Dermis microvascular lymphatic vessel endothelial cell (primary cell): ENCODE results near the gene LGR6. TPM values are rescaled to one million over a fixed set of nuclear protein-coding genes. Genes with fewer than 3 reads are reported as not detected.
"Not testable (repeated sequence)": the region's sequence is repeated elsewhere in the genome, so short reads cannot be mapped to it uniquely, and the experiment has no call there.

Source experiments
- DNase-seq, 2 donors: peaks; one replicate each; pipeline versions ENCODE4 v3.0.0 to v3.0.0-alpha.2; 2010; ENCODE audit warnings: low read depth in 2 of 2
- total RNA-seq: library from RNA; depleted of rRNA; stranded (reverse); fragments of >200 nt; gene quantifications from 2 replicates; pipeline ENCODE4 v1.2.1, GENCODE V29; 2014

Gene LGR6
- total RNA-seq, 1 donor from 2014 or later = not detected

DNA sequence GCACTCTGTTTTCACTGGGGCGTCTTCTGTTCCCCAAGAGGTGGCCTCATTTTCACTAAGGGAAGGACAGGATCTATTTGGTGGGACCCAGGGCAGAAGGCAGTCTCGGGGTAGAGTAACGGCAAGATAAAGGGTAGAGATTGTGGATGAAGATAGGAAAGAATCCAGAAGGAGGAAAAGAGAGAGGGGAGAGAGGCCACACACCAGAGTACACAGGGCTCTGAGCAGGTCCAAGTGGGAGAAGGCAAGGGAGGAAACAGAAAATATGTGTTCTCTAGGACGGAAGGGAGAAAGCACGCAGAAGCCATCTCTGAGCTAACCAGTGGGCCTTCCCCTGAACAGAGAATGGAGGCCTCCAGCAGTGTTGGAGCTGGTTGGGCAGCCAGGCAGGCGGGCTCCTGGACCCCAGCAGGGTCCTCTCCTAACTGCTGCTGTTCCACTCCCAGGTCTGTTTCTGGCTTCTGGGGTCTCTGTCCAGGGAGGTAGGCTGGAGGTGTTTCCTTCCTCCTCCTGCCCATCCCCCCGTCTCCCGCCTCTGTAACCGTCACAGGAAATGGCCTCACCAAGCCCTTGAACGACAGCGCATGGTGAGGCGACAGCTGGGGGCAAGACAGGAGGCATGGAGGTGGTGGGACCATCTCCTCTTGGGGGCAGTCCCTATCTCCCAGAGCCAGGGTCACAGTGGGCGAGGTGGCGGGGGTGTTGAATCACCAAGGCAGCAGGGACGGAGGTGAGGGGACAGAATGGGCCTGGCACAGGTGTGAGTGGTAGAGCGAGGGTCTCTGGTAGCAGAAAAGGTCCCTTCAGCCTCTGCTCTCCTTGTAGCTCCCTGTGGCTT is 33.8 kb upstream of the LGR6 start:
- DNase-seq = no peak

DNA sequence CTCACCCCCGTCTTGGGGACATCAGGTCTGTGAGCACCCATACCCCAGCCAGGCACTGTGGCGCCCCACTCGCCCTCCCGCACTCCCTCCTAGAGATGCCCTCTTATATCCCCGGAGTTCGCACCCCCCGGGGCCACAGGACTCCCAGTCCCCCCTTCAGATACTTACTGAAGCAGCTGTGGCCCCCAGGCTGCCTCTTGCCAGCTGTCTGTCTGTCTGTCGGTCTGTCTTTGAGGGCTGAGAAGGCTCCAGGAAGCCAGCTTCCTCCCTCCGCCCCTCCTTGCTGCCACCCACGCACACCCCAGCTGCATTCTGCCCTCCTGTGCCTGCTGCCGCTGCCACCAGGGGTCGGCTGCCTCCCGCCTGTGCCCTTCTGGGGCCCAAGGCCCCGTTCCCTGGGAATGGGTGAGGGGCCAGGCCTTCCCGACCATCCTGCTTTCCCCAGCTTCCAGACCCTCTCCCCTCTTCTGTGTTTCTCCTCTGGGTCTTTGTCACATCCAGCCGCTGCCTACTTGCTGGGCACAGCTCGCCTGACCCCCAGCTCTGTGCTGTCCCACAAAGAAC is 33.1 kb upstream of the LGR6 start, which contains the start of gene PTPN7:
TSS of gene PTPN7 (minus strand) at position 226 of the 564 bp plus-strand sequence. CDS start 1,200 bp downstream, outside the sequence.
- DNase-seq = no peak

DNA sequence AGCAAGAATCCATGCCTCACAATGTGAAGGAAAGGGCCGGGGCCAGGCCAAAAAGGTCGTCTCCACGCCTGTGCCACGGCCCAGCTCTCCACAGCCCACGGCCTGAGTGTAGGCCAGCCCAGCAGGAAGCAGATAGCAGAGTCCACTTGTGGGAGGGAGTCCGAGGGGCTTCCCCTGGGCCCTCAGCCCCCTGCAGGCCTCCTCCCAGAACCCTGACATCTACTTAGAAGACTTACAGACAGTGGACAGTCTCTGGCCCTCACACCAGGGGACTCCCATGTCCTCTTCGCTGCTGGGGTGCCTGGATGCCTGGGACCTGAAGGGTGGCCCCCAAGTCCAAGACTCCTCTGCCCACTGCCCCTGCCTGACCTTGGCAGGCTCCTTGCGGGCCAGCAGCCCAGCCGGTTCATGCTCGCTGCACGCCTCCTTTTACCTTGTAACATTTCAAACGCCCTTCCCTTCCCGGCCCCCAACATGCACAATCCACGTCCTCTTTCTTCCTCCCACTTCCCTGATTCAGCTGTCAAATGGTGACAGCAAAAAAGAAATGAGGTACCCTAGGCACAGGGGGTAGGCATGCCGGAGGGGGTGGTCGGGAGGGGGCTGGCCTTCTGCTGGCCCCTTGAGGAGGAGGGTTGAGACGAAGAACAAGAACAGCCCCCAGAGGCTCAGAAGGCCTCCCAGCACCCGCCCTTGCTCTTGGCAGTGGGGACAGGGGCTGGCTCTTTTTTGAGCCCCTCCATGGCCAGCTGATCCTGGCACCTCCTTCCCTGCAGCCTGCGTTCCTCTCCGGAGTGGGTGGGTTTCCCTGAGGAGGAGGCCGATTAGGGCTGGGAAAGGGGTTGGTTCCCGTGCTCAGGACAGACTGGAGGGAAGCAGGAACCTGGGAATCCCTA is 32.2 kb upstream of the LGR6 start:
- DNase-seq = no peak

DNA sequence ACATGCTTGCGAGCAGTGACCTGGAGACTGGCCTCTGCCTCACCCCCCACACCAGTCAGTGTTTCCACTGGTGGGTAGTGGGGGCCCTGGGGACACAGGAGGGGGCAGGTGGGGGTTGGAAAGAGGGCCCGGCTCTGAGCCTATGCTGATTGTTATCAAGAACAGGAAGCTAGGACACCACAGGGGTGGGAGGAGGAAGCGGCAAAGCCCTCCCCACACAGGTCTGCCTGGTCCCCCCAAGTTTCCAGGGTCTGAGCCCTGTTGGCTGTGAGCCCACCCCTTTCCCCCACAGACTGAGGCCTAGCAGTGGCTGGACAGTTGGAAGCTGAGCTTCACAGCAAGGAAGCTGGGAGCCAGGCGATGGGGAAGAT is 31.6 kb upstream of the LGR6 start:
- no peak for DNase-seq

DNA sequence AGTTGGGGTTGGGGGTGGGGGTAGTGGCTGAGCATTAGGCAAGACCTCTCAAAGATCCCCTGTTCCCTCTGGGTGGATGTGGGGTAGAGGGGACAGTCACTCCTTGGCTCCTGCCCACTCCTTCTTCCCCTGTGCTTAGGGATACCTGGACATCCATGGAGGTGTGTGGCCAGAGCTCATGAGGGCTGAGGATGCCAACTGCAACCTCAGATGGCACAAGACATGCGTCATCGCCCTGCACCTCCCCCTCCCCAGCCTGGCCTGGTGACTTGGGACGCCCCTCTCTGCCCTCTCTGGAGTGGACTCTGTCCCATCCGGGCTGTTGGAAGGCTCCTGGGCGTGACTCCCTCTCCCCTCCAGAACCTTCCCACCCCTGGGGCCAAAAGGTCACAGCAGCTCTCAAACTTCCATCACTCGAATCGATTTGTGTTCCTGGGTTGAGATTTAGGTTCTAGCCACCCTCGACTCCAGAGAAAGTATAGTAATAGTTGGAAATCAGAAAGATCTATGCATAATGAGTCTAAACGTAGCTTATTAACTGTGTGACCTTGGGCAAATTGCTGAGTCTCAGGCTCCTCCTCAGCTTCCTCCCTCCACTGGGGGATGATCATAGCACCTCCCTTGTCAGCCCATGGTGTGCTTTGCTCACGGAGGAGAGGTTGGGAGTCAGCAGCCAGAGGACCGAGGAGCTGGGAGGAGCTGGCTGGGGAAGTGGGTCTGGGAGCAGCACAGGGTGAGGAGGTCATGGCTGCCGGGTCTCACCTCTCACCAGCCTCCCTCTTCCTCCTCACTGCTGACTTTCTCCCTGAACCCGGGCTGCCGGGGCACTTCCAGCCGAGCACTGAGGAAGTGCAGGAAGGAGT is 30.9 kb upstream of the LGR6 start:
- no peak for DNase-seq

DNA sequence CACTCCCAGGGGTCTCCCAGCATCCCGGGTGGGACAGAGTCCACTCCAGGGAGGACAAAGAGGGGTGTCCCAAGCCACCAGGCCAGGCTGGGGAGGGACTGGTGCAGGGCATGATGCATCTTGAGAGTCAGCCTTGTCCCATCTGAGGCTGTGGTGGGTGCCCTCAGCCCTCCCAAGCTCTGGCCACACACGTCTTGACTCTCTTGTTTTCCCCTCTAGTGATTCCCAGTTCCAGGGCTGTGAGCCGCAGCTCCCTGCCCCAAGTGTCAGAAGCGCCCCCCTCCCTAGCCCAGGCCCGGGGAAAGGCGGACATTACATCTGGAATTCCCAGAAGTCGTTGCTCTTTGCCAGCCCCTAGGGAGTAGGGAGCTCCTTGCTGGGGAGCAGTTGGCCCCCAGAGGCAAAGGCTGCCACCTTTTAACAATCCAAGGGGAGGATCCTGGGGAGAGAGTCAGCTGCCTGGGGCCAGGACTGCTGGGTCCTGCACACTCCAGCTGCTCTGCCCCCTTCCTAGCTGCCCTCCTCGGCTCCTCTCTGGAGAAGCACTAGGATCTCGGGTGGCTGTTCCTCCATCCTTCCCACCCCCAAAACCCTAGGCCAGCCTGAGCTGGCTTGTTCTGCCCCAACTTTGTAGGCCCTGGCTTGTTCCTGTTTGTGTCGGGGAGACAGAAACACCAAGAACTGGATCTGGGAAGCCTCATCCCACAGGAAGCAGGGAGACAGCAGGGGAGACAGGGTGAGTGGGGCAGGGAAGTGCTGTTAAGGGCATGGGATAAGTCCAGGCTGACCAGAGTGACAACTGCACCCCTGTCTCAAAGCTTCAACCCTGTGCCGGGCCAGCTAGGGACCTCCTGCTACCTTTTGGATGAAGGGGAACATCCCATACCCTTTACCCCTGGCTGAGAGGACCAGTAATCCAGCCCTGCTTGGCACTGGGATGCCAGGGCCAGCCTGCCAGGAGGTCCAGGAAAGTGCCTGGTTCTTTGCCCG is 30.0 kb upstream of the LGR6 start:
- no peak for DNase-seq

DNA sequence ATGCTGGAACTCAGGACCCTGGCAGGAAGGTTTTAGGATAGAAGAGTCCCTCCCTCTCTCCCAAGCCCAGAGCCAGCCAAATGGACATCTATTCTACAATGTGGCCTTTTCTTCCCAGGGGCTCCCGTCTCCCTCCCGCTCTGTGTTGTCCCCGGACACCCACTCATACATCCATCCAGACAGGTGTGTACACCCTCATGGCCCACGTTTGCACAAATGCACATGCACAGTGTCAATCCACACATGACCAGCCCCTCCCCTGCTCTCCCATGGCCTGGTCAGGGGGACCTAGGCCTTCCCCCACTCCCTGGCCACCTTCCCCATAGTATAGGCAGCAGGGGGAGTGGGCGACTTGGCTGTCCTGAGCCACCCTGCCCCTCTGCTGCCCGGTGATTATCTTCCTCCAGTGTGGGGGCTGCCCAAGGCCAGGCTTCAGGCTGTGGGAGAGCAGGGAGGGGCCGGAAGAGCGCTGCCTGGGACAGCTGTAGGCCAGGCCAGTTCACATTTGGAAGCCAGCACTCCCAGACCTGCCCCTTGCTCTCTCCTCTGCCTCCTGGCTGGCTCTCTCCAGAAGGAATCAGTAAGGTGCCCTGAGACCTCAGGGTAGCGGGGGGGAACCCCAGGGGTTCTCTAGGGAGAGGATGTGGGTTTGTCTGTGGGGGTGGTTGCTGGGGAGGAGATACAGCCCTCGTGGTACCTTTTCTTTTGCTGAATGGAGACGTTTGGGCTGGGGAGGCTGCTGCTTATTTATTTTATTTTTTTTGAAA is 29.1 kb upstream of the LGR6 start:
- no peak for DNase-seq

DNA sequence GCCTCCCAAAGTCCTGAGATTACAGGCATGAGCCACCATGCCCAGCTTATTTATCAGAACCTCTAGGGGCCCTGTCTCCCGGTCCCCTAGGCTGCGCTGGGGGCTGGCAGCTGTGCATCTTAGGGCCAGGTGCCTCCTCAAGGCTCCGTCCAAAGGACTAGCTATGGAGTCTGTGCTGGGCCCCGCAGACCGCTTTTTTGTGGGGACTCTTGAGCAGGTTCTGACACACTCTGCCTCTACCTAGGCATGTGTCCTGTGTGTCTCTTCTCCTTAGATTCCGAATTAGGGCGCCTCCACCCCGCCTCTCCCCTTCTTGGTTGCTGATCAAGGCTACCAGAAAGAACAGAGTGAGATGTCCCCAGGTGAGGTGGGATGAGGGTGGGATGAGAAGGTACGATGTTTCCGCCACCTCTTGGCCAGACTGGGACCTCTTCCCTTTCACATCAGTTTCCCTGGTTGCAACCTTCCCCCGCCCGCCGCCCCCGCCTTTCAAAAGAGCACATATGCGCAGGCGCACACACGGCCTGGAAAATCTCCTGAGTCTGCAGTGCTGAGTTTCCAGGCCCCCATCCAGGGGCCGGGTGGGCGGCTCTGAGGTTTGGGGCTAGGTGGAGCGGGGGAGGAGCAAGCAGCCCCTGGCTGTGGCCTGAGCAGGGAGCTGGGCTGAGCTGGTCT is 28.2 kb upstream of the LGR6 start:
- no peak for DNase-seq

DNA sequence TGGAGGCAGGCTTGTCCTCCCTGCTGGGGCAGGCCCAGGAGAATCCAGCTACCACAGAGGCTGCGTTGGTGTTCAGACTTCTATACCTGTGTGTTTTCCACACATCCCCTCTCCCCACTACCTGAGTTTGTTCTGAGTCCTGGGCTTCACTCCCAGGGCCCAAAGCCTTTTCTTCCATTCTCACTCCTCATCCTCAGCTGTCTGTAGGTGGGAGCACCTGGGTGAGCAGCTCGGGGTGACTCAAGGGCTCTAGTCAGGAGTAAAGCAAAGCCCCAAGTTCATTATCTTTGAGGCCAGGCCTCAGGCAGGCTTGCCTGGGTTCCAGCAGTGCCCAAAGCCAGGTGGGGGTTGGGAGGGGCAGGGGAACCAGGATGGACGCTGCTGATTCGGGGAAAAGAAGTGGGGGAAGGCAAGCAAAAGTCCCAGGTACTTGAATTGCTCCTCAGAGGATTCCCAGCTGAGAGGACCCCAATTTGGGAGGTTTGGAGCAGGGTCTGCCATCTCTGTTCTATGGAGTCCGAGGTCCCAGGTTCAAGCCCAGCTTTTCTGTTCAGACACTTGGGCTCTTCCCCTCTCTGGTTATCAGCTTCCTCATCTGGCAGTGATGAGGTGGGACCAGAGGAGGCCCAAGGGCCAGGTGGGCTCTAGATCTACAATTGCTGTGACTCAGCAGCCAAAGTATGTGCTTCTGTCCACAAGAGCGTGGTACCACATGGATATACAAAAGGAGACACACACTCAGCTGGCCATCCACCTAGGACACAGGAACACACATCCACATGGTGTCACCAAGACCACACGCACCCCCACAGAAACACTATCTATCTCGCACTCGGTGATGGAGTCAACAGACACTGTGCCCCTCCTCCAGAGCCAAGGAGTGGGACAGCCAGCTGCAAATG is 27.4 kb upstream of the LGR6 start:
- DNase-seq = no peak

DNA sequence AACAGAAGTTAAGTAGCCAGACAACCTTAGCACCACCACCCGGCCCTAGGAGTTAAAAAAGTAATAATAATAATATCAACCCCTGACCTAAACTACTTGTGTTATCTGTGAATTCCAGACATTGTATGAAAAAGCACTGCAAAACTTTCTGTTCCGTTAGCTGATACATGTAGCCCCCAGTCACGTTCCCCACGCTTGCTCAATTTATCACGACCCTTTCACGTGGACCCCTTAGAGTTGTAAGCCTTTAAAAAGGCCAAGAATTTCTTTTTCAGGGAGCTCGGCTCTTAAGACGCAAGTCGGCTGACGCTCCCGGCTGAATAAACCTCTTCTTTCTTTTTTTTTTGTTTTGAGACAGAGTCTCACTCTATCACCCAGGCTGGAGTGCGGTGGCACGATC is 26.5 kb upstream of the LGR6 start:
- DNase-seq = not testable (repeated sequence)

DNA sequence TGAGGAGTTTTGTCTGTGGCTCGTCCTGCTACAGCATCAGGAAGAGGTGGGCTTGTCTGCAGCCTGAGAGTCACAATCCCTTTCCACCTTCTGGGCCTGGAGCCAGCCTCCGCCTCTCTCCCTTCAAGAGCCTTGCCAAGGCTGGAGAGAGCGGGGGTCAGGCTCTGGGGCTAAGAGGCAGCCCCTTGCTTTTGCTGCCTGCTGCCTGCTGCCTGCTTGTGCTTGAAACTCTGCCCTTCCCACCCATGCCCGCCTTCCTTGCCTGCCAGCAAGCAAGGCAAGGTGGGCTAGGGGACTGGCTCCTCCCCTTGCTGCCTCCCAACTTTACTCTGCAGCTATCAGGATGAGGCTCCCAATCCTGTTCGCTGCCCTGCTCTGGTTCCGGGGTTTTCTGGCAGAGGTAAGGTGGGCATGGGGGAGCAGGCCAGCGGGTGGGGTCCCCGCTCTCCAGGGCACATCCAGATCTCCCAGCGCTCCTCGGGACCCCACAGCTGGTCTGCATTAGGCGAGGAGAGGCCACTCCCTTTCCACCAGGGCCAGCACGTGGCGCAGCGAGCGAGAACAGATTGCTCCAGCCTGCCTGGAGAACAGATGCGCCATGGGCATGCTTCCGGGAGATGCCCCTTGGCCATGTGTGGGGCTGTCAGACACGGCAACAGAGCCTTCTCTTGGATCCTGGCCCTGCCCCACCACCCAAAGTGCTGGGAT is 25.7 kb upstream of the LGR6 start:
- no peak for DNase-seq

DNA sequence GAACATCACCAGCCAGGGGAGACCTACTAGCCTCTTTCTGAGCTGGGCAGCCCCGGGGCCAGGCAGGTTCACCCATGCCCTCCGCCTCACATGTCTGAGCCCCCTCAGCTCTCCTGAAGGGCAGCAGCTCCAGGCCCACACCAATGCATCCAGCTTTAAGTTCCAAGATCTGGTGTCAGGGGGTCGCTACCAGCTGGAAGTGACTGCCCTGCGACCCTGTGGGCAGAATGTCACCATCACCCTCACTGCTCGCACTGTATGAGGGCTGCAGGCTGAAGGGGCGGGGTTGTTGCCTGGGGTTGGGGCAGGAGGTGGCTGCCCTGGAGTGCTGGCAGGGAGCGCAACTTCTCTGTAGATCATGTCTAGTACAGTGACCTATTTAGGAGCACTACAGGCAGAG is 24.7 kb upstream of the LGR6 start:
- no peak for DNase-seq

DNA sequence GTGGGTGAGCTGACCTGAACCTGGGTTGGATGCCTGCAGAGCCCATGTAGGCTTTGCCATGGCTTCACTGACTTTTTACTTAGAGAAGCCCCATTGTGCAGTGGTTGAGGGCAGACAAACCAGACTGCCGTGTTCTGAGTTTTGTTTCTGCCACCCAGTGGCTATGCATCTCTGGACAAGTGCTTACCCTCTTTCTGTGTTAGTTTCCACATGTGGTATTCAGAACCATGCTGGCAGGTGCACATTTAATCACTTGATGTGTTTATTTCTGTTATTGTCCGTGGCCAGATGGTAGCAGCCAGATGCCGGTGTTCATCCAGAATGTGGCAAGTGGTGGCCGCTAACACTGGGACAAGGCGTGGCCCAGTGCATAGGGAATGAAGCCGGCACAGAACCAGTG is 22.9 kb upstream of the LGR6 start:
- no peak for DNase-seq

DNA sequence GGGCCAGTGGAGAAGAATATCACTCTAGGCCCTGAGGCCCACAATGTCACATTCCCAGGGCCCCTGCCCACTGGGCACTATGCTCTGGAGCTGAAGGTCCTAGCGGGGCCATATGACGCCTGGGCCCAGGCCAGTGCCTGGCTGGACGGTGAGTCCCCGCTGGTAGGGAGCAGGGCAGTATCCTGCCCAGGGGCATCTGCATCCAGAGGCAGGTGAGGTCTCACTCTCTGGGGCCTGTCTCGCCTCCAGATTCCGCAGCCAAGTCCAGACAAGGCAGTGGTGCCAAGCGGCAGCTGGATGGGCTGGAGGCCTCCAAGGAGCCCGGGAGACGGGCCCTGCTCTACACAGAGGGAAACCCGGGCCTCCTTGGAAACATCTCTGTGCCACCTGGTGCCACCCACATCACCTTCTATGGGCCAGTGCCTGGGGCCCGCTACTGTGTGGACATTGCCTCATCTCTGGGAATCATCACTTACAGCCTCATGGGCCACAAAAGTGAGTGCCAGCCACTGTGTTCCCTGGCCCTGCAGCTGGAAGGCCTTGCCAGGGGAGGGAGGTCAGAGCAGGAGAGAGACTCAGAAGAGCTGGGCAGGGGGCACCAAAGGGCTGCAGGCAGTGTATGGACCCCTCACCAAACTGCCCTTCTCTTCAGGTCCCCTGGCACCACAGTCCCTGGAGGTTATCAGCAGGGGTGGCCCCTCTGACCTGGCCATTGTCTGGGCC is 22.1 kb upstream of the LGR6 start:
- DNase-seq = no peak

DNA sequence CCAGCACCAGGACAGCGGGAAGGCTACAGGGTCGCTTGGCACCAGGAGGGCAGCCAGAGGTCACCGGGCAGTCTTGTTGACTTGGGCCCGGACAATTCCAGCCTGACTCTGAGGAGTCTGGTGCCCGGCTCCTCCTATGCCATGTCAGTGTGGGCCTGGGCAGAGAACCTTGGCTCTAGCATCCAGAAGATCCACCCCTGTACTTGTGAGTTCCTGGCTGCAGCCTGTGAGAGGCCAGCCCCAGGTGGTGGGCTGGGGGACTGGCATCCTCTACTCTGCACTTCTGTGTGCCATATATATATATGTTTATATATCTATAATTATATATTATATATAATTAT is 21.6 kb upstream of the LGR6 start:
- DNase-seq = no peak

DNA sequence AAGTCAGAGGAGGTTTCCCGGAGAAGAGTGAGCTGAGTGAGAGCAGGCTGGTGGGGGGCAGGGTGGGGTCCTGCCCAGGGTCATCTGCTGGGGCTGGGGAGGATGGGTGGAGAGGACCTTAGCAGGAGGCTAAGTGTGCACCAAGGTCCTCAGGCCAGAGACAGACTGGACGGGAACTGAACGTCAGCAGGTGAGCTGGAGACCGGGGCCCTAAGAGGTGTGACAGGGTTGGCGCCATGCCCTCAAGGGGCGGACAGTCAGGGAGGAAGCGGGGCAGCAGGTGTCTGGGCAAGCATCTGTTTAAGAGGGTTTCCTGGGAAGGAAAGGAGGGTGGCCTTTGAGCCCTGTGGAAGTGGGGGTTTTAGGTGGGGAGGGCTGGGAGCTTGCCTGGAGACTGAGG is 19.6 kb upstream of the LGR6 start:
- no peak for DNase-seq
